IPS DF 4.7 (cell line): ENCODE results near the gene CELF3.
"Not testable (repeated sequence)": the region's sequence is repeated elsewhere in the genome, so short reads cannot be mapped to it uniquely, and the experiment has no call there.

Source experiments
- DNase-seq: peaks from one replicate; pipeline ENCODE4 v3.0.0-alpha.2; 2013; ENCODE audit warnings: low spot score; ENCODE audit errors: extremely low read depth

Gene CELF3

GRCh38 chr1:151704246-151704645 is 12.4 kb downstream of the CELF3 start:
- DNase-seq = no peak

GRCh38 chr1:151703813-151704212 is 12.8 kb downstream of the CELF3 start:
- DNase-seq = no peak

GRCh38 chr1:151702936-151703335 is 13.7 kb downstream of the CELF3 start:
- DNase-seq = no peak

GRCh38 chr1:151701515-151701914 is 15.1 kb downstream of the CELF3 start:
- DNase-seq = no peak

- no peak for DNase-seq
These were observed 23.4 kb downstream of the CELF3 start for GRCh38 chr1:151693057-151693651.

GRCh38 chr1:151692226-151692625 is 24.4 kb downstream of the CELF3 start:
- no peak for DNase-seq

GRCh38 chr1:151689494-151689893 is 27.1 kb downstream of the CELF3 start:
- DNase-seq = no peak

GRCh38 chr1:151686561-151686960 is 30.0 kb downstream of the CELF3 start:
- DNase-seq = no peak

- DNase-seq = no peak
These were observed 32.5 kb downstream of the CELF3 start for GRCh38 chr1:151684128-151684527.

GRCh38 chr1:151682901-151683300 is 33.7 kb downstream of the CELF3 start:
- DNase-seq = not testable (repeated sequence)

- no peak for DNase-seq
These were observed 34.7 kb downstream of the CELF3 start for GRCh38 chr1:151681923-151682322.

- DNase-seq = no peak
These were observed 35.8 kb downstream of the CELF3 start for GRCh38 chr1:151680826-151681225.

GRCh38 chr1:151680391-151680790 is 36.2 kb downstream of the CELF3 start:
- no peak for DNase-seq

GRCh38 chr1:151673407-151673806 is 43.2 kb downstream of the CELF3 start:
- DNase-seq = no peak

- not testable (repeated sequence) for DNase-seq
These were observed 46.4 kb downstream of the CELF3 start for GRCh38 chr1:151670036-151670675.

GRCh38 chr1:151668090-151668489 is 48.5 kb downstream of the CELF3 start:
- no peak for DNase-seq

- no peak for DNase-seq
These were observed 54.9 kb downstream of the CELF3 start for GRCh38 chr1:151661751-151662150.

- DNase-seq = no peak
These were observed 61.2 kb downstream of the CELF3 start for GRCh38 chr1:151655371-151655770.

- DNase-seq = no peak
These were observed 63.2 kb downstream of the CELF3 start for GRCh38 chr1:151653397-151653796.
